GM19351 (cell line): ENCODE measurements around the gene AP2B1.
A peak's percentile ranks its signal among the peaks of the same experiment; 100 is the strongest.
"Not testable (repeated sequence)": the region's sequence is repeated elsewhere in the genome, so short reads cannot be mapped to it uniquely, and the experiment has no call there.

ENCODE experiments used
- ATAC-seq: cut with Tn5 transposase; IDR thresholded peaks from one replicate; pipeline ENCODE4 v1.9.1; 2021; ENCODE audit warnings: mild to moderate bottlenecking, moderate library complexity; ENCODE audit not compliant: unreplicated experiment

Gene AP2B1

DNA sequence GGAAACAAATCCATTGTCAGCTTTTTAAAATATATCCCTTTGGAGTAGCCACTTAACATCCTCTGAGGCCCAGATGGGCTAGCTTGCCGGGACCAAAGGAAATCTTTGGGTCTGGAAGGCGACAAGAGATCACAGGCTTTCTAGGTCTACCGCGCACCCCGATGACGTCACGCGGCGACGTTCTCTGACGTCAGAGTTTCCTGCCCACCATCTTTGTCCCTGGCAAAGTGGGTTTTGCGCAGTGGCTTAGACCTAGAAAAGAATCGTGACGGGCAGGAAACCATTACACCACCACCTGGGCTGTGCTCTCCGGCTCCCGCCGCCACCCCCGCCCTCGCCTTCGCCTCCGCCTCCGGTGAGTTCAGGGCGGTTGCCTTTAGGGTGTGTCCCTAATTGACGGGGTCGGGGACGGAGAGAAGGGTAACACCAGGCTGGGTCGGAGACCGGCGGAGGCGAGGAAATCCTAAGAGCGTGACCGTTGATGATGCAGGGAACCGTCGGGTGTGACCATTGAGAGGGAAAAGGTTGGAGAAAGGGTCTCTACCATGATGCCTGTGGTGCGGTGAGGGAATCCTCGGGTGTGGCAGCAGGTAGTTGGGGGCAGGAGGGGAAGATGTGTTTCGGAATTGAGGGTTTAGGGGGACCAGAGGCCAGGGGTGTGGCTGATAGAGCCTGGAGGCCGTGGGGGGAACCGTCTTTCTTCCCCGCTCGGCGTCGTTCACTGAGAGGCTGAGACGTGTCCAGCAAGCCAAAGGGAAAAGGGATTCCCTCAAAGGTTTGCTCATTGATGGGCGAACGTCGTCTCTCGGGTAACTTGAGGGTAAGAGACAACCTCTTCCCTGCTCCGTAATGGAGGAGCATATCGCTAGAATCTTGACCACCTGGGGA is at the start of gene AP2B1:
AP2B1 (plus strand) TSS at position 249 of the 888 bp plus-strand sequence. CDS start 6,709 bp downstream, outside the sequence.
- peak; percentile 91 for ATAC-seq

- ATAC-seq: no peak
Observed at GRCh38 chr17:35537601-35538141, 49.5 kb upstream of the AP2B1 start, which contains the start of gene SLFN12L. SLFN12L (minus strand) TSS chr17:35537678; CDS start chr17:35522364, 15,314 bp downstream.

GRCh38 chr17:35539659-35540026 is 47.5 kb upstream of the AP2B1 start:
- ATAC-seq: no peak

- ATAC-seq: no peak
Observed at GRCh38 chr17:35540589-35541404, 46.3 kb upstream of the AP2B1 start.

GRCh38 chr17:35541434-35541833 is 45.7 kb upstream of the AP2B1 start:
- ATAC-seq: no peak

- no peak for ATAC-seq
Observed at GRCh38 chr17:35542990-35543389, 44.1 kb upstream of the AP2B1 start.

DNA sequence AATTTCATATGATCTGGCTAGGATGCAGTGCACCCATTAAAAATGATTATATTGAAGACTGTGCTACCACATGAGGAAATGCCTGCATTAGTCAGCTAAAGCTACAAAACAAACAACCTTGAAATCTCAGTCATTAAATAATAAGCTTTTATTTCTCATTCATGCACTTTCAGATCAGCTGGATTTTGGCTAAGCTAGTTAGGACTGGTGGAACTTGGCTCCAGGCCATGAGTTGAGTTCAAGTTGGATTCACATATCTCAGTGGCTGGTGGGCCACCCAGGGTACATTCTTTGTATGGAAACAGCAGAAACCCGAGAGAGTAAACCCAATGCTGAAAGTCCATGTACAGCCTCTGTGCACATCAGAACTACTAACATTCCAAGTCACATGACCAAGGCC is 43.3 kb upstream of the AP2B1 start:
- no peak for ATAC-seq

GRCh38 chr17:35545150-35545549 is 42.0 kb upstream of the AP2B1 start:
- ATAC-seq: no peak

DNA sequence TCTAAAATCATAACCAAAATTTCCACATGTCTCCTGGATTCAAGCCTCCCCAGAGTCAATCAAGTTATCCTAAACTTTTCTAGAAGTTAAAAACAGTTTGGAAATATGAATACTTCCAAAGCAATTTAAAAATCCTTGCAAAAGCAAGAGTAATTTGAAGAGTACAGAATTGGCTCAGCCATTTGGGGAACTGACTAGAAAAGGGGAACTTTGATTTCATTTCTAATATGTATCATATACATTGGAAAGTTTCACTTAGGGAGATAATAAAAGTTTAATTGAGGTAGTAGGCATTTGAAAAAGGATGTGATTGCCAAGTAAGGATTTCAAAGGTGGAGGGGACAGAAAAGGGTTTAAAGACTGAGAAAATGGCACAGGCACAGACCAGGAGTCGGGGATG is 40.6 kb upstream of the AP2B1 start:
- no peak for ATAC-seq

- no peak for ATAC-seq
Observed at GRCh38 chr17:35548208-35548810, 38.8 kb upstream of the AP2B1 start.

DNA sequence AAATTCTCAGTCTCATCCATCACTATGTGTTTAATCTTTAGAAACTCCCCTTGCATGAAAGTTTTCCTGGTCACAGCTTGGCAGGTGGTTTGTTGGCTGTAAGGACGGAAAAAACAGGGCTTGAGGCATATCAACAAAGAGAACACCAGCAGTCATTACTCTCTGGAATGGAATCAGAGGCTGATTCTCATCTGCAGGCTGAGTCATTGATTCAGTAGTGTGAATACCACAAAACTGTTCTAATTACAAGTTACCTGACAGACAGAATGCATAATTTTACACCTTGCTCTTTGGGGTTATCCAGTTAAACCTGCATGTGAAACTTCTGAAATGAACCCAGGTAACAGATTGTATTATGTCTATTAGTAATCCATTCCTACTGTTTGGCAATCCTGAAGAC is 38.1 kb upstream of the AP2B1 start:
- no peak for ATAC-seq

DNA sequence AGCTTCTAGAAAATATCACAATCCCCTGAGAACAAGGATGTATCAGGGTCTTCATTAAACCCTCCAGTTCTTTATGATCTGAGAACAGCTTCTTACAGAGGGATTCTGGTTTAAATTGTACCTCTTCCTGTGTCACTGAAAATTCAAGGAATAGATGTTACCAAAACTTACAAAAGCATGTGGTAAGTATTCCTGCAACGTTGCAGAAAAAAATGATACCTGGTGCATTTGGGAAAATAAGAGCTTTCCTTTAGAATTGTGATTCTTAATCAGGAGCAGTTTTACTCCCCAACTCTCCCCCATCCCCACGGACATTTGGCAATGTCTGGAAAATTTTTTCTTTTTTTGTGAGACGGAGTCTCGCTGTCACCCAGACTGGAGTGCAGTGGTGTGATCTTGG is 33.8 kb upstream of the AP2B1 start:
- ATAC-seq: no peak

DNA sequence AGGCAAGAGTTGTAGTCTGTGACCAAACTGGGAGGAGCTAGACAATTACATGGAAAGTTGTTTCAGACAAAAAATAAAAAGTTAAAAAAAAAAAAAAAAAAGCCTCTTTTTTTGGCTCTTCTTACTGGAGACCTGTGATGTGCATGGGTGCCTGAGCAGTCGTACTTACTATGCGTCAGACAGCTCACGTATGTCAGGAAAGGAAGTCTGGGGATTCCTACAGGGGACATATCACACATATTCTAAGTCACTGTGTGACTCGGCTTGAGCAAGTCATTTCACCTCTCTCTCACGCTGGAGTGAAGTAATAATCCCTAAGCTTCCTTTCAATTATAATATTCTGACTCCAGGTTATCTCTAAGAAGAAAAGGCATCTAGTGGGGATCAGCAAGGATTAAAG is 32.5 kb upstream of the AP2B1 start:
- ATAC-seq: no peak

DNA sequence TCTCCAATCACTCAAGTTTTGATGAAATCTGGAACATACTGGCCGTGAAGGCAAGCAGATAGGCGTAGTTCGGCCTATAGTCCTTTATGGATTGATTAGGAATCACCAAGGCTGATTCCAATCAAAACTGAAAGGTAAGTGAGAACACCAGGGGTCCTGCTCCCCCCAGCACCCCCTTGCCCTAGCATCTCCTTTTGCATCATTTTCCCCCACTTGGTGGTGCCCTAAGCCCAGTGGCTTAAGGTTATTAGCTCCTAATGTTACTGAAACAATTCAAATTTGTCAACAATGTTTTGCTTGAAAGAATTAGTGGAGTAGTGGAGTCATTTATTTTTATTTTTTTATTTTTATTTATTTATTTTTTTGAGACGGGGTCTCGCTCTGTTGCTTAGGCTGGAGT is 31.4 kb upstream of the AP2B1 start:
- no peak for ATAC-seq

- no peak for ATAC-seq
Observed at GRCh38 chr17:35557353-35557752, 29.8 kb upstream of the AP2B1 start.

DNA sequence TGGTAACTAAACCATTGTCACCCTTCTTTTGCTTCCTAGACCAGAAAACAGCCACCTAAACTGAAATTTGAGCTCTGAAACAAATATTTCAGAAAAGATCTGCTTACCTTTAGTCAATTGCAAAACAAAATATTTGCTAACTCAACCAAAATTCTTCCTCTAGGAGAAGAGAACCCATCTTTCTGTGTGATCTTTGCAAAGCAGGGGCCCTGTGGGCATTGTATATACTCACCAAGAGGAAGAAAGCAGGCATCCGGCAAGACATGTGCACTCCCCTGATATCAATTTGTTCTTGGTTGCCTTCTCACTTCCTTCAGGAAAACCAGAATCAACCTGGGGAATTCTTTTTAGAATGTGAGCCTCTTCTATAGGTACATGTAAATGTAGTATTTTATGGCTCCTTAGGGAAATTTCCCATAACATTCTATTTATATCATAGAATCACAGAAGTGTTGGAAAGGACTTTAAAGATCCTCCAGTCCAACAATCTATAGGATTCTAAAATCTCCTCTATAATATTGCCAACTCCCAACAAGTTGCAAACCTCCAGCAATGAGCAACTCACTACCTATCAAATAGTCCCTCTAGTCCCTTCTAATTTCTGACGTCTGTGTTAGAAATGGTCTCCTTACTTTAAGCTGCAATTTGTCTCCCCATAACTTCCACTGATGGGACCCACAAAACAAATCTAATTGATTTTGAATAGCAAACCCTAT is 27.5 kb upstream of the AP2B1 start:
- no peak for ATAC-seq

DNA sequence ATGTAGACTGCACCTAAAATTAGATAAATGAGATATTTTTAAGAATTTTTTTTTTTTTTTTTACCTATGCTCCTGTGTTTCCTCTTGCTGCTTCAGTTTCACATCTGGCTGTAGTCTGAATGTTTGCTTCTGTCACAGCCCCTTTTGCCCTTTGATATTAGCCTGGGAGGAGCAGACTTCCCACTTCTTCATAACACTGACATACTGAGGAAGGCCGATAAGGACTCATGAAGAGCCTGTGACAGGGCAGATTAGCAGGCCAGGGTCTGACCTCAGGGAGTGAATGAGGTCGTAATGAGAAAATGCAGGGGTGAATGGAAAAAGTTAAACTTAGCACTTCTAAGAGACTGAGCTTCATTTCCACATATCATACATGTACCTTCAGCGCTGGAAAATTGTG is 26.4 kb upstream of the AP2B1 start, which contains the start of gene SLFN14:
SLFN14 (minus strand) TSS at position 117 of the 400 bp plus-strand sequence. CDS start 2,757 bp downstream, outside the sequence.
- no peak for ATAC-seq

DNA sequence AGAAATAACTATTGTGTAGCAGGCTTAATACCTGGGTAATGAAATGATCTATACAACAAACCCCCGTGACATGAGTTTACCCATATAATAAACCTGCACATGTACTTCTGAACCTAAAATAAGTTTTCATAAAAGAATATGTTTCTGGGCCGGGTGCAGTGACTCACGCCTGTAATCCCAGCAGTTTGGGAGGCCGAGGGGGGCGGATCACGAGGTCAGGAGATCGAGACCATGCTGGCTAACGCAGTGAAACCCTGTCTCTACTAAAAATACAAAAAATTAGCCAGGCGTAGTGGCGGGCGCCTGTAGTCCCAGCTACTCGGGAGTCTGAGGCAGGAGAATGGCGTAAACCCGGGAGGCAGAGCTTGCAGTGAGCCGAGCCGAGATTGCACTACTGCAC is 23.9 kb upstream of the AP2B1 start:
- ATAC-seq: not testable (repeated sequence)

- ATAC-seq: no peak
Observed at GRCh38 chr17:35566968-35567367, 20.2 kb upstream of the AP2B1 start.

- no peak for ATAC-seq
Observed at GRCh38 chr17:35568561-35568960, 18.6 kb upstream of the AP2B1 start.
